Measurements from ENCODE around the gene NCKAP5.

The NCKAP5 gene

DNA sequence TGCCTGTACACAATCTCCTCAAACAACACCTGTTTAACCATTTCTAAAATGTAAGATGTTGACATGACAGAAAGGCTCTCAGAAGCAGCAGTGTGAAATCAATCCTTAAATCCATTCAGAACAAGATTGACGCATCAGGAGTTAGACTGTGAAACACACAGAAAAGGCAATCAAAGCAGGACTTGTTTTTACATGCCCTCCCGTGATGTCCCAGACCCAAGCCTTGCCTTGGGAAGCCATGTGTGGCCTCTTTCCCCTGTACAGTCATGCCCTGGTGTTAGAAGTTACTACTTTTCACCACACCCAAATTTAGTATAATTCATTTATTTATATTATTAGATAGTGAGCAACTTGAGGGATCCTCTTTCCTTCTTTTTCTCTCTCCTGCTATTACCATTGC is 115.7 kb downstream of the NCKAP5 start:
- no peak for DNase-seq

GRCh38 chr2:133452146-133452545 is 116.1 kb downstream of the NCKAP5 start:
- DNase-seq: no peak

- no peak for DNase-seq
These were observed 120.1 kb downstream of the NCKAP5 start for GRCh38 chr2:133448195-133448594.

DNA sequence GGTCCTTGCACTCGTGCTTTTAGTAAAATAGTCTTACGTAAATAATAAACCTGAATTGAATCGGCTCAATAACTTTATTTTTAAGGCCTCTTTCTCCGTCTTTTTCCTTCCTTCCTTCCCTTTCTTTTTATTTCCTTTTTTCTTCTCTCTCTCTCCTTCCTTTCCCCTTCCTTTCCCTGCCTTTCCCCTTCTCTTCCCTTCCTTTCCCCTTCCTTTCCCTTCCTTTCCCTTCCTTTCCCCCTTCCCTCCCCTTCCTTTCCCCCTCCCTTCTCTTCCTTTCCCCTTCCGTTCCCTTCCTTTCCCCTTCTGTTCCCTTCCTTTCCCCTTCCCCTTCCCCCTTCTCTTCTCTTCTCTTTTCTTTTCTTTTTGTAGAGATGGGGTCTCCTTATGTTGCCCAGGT is 121.0 kb downstream of the NCKAP5 start:
- DNase-seq: no peak

GRCh38 chr2:133444465-133444864 is 123.8 kb downstream of the NCKAP5 start:
- DNase-seq: no peak

DNA sequence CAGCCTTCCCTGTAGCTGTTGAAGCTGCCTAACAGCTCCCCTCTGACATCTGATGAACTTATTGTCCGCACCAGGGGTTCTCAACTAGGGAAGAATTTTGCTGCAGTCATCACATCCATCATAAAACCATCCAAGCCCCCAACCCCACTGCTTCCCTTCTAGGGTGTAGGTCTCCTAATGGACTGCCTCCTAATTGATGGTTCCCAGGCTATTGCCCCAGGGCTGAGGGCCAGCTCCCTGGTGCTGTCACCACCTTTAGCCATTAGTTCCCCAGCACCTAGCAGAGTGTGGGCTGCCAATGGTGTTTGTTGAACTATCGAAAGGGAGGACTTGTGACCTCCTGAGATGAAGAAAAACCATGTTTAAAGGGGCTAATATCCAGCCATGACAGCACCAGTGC is 125.9 kb downstream of the NCKAP5 start:
- DNase-seq: no peak

GRCh38 chr2:133439565-133439920 is 128.7 kb downstream of the NCKAP5 start:
- no peak for DNase-seq

DNA sequence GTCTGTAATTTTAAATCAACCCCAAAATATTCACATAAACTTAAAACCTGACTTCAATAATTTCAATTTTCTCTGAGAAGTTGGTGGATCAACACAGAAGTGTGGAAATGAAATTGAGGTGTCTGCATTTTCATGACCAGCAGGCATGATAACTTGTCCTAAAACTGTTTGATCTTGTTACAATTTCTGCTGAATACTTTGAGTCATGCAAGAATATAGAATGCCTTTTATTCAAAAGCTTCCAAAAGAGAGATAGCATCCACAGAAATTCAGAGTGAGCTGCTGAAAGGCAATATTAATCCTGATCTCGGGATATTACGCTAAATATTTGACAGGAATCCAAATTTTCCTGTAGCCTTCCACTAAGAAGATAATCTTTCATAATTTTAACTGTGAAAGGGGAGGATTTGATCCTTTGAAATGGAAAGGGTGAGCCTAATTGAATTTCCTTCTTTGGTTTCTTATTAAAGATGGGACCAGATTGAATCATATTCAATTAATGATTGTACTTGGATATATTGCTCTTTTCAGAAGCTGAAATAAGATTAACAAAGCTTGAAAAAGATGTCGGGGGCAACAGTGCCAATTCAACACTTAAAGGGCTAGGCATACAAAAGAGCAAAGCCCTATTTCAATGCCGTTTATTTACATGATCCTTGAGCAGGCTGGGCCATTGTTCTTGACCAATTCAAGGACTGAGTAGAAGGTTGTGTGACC is 129.3 kb downstream of the NCKAP5 start:
- no peak for DNase-seq

DNA sequence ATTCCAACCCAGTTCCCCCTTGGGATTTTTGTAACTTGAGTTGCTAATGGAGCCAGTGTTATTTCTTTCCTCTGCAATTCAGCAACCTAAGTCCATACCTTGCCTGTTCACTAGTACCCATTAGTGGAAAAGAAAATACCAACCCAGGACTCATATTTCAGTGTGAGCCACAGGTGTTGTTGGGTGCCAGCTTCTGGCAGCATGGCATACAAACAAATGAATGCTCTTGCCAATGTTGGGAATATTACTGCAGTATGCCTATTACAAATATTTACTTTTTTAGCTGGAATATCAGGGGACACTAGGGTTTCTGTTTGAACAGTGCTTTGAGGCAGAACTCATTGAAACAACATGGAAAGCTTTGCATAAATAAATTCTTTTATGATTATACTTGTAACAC is 130.2 kb downstream of the NCKAP5 start:
- no peak for DNase-seq

DNA sequence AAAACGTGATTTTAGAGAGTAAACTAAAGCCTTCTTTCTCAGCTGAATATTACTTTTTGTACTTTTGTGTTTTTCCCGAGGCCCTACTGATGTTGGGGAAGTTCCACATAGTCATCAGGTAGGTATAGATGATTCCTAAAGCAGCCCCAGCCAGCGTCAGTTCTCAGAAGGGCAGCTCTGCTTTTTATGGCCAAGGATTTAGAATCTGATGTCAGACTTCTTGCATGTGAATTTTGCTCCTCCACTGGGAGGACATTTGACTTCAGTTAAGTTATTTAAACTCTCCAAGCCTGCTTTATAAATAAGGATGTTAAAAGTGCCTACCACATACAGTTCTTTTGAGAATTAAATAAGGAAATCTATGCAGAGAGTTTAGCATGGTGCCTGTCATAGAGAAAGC is 130.8 kb downstream of the NCKAP5 start:
- DNase-seq: no peak

DNA sequence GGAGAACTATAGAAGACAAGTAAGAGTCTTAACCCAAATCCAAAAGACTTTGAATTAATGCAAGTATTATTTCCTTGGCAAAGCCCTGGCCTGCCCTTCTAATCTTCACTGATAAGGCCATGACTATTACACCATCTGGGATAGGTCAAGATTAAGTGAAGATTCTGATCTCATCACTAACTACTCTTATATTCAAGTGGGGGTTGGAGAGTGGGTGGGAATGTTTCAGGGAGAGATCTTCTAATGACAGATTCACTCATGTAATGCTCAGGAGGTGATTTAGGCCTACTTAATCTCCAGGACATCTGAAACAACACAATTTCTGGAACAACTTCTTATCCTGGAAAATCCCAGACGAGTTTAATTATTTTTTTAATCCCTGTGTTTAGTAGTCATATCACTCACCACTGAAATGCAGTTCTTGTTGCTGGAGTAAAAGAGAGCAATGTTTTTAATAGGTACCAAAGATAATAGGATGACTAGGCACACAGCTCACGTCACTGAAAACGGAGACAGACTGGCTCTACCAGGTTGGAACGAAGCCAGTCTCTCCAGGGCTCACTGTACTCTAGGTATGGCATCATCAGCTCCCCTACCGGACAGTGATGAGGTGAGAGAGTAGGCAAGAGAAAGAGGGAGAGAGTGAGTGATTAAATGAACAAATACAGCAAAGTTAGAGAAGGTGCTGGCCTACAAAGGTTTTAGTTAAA is 133.1 kb downstream of the NCKAP5 start:
- DNase-seq: no peak

- no peak for DNase-seq
These were observed 134.5 kb downstream of the NCKAP5 start for GRCh38 chr2:133433455-133434451.

- DNase-seq: no peak
These were observed 135.5 kb downstream of the NCKAP5 start for GRCh38 chr2:133432778-133433177.

DNA sequence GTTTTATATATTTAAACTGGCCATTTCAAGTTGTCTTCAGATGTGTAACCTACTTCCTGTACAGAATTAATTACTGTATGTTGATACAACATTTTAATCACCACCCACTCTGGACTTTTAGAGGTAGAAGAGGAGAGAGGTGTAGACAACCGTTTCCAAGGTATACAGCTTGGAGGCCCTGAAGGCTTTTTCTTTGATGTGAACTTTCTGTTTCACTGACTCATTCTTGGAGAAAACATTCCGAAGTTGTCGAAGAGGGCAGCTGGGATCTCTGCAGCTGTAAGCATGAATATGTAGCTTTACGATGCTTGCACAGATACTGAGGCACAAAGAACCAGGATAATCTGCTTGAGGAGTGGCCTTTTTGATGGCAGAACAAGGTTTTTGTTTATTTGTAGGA is 137.0 kb downstream of the NCKAP5 start:
- DNase-seq: no peak

- DNase-seq: no peak
These were observed 141.5 kb downstream of the NCKAP5 start for GRCh38 chr2:133426791-133427190.

DNA sequence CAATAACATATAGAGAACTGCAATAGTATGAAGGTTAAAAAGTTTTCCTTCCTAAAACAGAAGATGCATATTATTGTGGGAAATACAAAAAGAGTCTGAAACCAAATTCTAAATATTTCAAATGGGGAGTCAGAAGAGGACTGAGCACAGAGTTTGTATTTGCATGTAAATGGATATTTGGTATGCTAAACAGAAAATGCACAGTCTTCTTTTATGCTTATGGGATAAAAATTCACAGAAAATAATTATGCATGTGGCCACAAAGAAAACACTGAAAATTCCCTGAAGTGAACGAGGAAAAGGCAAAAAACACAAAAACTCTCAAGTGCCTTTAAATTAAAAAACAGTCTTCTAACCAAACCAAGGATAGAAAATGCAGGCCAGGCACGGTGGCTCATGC is 142.7 kb downstream of the NCKAP5 start:
- no peak for DNase-seq

DNA sequence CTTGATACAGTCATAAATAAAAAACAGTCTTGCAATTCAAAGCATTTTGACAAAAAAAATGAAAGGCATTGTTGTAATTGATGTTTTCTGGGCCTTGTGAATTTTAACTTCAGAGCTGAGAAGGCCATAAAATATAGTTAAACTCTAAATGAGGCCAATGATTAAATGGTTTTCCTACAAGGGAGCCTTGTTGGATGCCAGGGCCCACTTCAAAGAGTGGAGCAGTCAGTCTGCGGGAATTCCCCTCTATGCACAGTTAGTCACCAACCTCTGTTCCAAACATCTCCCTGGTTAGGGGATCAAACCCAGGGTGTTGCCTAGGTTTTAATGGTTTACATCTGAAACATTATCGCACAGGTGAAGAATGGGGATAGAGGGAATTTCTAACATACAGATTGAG is 143.4 kb downstream of the NCKAP5 start:
- DNase-seq: no peak

GRCh38 chr2:133422931-133423351 is 145.3 kb downstream of the NCKAP5 start:
- no peak for DNase-seq

DNA sequence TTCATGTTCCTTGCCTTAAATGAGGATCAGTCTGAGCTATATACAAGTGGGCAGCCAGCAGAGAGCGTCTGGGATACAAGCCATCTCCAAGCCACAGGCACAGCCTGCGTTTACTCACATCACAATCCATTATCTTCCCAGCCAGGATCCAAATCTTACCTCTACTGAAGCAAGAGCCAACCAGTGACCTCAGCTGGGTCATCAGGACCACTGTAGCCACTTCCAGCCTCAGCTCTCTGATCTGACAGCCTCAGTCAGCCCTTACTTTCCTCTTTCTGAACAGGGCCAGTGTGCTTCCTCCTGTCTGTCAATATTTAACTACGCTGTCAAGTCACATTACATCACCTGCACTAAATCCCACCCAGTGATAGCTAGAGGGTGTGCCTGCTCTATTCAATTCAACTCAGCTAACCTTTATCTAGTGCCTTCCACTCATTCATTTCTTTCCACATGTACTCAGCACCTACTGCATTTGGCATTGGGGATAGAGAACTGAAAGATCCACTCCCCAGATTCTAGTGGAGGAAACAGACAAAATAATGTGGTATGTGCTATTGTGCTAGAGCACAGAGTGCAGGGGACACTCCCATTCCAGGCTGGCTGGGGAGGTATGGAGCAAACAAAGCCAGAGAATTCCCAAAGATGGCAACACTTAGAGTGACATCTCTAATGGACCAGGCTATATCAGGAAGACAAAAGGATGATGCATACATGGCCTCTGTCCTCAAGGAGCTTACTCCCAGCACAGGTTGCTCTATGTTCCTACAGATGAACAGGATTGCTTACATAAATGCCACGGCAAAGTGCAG is 146.5 kb downstream of the NCKAP5 start:
- DNase-seq: no peak

DNA sequence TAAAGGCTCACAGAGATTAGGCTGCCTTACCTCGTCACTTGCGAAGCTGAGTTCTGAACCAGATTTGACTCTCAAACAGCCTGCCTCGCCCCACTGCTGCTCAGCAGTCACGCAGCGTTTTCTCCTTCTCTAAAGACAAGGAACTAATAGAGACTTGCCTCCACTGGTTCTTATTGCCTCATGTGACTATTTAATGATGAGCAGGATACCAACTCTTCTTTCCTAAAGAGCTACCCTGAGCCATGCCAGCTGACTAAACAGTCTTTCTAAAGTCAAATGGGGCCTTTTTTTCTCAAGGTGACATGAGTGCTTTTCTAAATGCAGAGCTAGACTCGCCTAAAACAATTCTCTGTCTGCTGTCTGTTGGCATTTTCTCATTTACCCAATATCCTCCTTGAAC is 147.5 kb downstream of the NCKAP5 start:
- no peak for DNase-seq

DNA sequence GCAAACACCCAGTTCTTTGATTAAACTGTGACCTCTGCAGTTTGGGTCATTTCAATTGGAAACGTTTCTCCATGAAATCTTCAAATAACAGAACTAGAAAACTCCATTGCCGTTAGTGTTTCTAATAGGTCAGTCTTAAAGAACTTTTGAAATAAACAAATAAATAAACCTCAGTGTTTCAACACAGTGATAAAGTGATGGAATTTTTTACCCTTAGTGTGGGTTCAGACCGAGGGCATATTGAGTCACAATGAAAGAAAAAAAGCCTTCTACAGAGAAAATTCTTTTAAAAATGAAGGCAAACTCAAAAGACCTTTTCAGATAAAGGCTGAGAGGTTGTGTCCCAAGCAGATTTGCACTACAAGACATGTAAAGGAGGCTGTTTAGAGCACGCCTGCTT is 149.6 kb downstream of the NCKAP5 start:
- DNase-seq: no peak

DNA sequence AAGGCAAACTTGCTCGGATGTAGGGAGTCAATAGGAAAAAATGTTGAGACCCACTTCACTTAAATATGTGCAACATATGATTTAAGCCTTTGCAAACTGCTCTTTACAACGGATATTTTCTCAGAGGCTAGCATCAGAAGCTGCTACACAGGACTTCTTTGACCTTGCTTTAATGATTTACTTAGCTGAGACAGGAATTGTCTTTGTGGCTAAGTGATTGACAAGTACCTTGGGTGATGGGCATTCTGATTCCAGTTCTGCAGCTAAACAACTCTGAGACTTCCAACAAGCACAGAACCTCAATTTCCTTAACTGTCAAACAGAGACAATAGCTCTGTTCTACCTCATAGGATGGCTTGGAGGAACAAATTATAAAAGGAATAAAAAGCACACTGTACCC is 150.2 kb downstream of the NCKAP5 start:
- DNase-seq: no peak

GRCh38 chr2:133417415-133417814 is 150.8 kb downstream of the NCKAP5 start:
- DNase-seq: no peak
